HTERT RPE-1 (cell line): ENCODE results near the gene HDGFL2.

Experiments
- in situ Hi-C: fragments of 300-500 bp; cut with MboI; formaldehyde crosslinking; loops from 4 replicates; pipeline ENCODE4 v1.14.3; 2020; ENCODE audit warnings: low sequenced_read_pairs

The HDGFL2 gene

GRCh38 chr19:4472174-4472974 is at the start of gene HDGFL2:
Gene HDGFL2, plus strand, starts transcription at chr19:4472297. Its CDS starts 54 bp downstream, at chr19:4472351.
- in situ Hi-C loops: no loop called here

DNA sequence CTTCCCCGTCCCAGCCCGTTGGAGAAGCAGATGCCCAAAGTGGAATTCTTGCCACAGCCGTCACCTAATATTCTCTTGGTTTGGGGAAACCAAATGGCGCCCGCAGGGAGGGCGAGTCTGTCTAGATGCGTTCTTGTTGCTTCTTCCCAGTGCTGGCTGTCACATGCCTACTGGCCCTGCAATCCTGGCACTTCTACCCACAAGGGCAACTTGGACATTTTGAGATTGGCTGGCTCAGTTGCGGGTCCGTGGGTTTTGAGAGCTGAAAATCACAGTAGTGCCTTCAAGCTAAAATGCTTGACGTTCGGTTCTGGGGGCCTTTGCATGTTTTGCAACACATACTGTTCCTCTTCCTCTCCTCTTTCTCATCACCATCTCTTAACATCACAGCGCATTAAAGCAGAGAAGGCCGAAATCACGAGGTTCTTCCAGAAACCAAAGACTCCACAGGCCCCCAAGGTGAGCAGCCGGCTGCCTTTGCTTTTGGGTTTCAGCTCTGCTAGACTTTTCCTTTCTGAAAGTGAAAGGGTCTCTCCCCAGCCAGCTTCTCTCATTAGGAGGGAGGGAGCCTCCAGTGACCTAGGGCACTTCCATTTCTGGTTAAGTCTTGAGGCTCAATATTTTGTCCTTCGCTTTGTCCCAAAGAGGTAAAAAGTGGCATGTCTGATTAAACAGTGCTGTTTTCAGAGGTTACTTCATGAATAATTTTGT is 48.5 kb upstream of the HDGFL2 start:
- in situ Hi-C loops: no loop called here

DNA sequence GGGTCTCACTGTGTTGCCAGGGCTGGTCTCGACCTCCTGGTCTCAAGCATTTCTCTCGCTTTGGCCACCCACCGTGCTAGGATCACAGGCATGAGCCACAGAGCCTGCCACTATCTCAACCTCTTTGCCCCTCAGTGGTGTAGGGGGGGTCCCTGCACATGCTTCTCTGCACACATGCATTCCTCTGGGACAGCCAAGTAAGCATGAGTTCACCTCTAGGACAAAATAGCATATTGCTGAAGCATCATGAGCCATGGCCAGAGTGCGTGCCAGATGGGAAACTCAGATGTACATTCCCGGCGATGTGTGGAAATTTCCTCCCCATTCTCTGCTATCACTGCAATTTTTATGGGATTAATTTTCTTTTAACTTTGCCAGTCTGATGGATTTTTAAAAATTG is 46.6 kb upstream of the HDGFL2 start:
- in situ Hi-C loops: no loop called here

DNA sequence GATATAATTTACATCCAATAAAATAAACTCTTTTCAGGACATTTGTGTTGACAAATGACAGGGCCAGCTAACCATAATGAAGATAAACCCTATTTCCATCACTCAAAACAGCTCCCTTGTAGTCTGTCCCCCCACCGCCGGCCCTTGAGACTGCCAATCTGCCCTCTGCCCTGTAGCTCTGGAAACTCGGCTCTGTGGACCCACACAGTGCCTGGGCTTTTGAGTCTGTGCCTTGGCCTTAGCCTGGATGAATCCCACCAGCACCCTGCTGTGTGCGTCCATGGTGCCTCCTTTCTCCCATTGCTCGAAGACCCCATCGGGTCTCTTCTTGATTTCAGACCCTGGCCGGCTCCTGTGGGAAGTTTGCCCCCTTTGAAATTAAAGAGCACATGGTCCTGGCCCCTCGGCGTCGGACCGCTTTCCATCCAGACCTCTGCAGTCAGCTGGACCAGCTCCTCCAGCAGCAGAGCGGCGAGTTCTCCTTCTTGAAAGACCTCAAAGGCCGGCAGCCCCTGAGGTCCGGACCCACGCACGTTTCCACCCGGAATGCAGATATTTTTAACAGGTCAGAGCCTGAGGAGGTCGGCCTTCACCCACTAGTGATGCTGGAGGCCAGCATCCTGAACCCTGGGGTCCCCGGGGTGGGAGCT is 43.6 kb upstream of the HDGFL2 start:
- in situ Hi-C loops: no loop called here

- in situ Hi-C loops: no loop called here
Measured at GRCh38 chr19:4429256-4429655, 42.8 kb upstream of the HDGFL2 start.

DNA sequence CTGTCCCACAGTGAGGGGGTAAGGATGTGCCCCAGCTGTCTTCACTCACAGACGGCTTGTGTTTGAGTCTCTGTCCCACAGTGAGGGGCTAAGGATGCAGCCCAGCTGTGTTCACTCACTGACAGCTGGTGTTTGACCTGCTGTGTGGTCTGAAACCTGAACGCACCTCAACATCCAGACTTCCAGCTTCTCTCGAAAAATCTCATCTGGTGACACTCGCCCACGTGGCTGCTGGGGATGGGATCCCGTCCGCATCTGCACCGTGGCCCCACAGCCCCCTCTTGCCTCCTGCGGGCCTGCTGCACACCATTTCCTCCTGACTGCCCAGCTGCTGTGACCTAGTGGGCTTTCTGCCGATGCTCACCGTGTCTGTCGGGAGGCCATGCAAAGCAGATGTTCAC is 42.3 kb upstream of the HDGFL2 start:
- in situ Hi-C loops: no loop called here

DNA sequence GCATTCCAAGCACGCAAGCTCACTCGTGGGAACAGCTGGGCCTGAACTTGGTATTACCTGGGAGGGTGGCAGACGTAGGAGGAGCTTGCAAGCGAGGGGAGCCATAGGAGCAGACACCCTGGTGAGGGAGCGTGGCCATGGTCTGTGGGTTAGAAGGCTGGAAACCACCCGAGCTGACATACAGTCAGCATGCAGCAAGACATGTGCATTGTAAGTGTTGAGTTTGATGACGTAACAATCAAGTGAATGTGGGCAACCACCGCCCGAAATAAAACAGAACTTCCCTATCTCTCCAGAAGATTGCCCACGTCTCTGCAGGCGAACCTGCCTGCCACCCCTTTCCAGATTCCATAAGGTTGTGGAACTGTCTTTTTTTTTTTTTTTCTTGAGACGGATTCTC is 41.3 kb upstream of the HDGFL2 start:
- in situ Hi-C loops: no loop called here

DNA sequence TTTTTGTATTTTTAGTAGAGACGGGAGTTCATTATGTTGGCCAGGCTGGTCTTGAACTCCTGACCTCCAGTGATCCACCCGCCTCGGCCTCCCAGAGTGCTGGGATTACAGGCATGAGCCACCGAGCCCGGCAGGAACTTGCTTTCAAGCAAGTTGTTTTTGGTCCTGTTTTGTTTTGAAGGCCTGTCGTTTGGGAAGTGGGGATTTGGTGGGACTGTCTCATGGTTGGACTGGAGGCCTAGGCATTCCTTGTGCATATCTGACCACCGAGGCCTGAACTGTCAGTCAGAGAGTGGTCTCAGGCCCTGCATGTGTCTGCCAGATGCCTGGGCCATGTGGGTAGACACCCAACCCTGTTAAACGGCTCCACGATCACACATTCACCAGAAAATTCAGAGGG is 40.8 kb upstream of the HDGFL2 start:
- in situ Hi-C loops: no loop called here

- in situ Hi-C loops: no loop called here
Measured at GRCh38 chr19:4431808-4432674, 40.1 kb upstream of the HDGFL2 start.

GRCh38 chr19:4432918-4433506 is 39.1 kb upstream of the HDGFL2 start:
- in situ Hi-C loops: no loop called here

GRCh38 chr19:4434391-4434790 is 37.7 kb upstream of the HDGFL2 start:
- in situ Hi-C loops: no loop called here

GRCh38 chr19:4436231-4436630 is 35.9 kb upstream of the HDGFL2 start:
- in situ Hi-C loops: no loop called here

DNA sequence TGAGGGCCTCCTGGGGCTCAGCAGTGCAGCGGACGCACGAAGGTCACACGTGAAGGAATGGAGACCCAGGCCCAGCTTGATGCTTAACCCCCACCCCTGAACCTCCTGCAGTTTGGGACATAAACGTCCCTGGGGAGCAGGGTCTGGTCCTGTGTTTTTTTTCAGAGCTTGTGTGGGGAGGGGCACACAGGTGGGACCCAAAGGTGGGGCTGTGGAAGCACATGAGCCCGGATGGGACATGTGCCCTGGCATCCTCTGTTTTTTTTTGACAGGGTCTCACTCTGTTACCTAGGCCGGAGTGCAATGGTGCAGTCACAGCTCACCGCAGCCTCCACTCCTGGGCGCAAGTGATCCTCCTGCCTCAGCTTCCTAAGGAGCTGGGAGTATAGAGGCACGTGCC is 35.0 kb upstream of the HDGFL2 start:
- in situ Hi-C loops: no loop called here

DNA sequence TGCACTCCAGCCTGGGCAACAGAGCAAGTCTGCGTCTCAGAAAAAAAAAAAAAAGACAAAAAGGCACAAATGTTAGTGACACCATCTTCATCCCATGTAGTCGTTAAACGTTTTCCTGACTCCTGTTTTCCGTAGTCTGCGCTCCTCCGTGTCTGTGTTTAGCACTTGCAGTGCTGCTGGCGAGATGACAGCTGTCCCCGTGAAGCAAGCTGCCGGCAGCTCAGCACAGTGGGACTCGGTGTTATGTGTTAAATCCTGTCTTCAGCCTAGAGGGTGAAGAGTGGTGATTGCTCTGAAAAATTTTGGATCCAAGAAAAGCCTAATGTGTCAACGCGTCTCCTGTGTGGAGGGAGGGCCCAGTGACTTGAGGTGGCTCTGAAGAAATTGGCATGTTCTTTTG is 32.9 kb upstream of the HDGFL2 start:
- in situ Hi-C loops: no loop called here

- in situ Hi-C loops: no loop called here
Measured at GRCh38 chr19:4441994-4442818, 29.9 kb upstream of the HDGFL2 start.

DNA sequence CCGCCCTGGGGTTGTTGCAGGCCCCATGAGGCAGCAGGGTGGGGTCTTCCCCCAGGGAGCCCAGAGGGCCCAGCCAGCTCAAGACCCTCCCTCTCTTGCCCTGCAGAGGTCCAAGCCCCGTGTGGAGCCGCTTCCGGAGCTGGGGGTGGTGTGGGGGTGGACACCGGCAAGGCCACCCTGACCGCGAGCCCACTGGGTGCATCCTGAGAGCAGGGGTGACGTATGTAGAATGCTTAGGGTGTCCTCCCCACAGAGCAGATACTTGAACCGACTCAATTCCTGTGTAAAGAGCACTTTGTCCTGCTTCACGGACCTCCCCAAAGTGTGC is 29.3 kb upstream of the HDGFL2 start:
- in situ Hi-C loops: no loop called here

- in situ Hi-C loops: no loop called here
Measured at GRCh38 chr19:4443188-4443587, 28.9 kb upstream of the HDGFL2 start.

- in situ Hi-C loops: no loop called here
Measured at GRCh38 chr19:4443966-4444764, 27.9 kb upstream of the HDGFL2 start.
